Stimulated activated CD8-positive, alpha-beta memory T cell treated with anti-CD3 and anti-CD28 coated beads, Interleukin-7, amount 100 ng/mL, for 1 hour (primary cell): ENCODE data around the gene PPP1R13L.

Experiments used
- DNase-seq, 2 donors: peaks; one replicate each; pipeline ENCODE4 v3.0.0-alpha.2; 2020; ENCODE audit warnings: low read depth in 2 of 2

Gene PPP1R13L

GRCh38 chr19:45364696-45365095 lies 40.2 kb downstream of the PPP1R13L start:
- DNase-seq = no peak

GRCh38 chr19:45363861-45364459 lies 40.9 kb downstream of the PPP1R13L start:
- DNase-seq = no peak

DNA sequence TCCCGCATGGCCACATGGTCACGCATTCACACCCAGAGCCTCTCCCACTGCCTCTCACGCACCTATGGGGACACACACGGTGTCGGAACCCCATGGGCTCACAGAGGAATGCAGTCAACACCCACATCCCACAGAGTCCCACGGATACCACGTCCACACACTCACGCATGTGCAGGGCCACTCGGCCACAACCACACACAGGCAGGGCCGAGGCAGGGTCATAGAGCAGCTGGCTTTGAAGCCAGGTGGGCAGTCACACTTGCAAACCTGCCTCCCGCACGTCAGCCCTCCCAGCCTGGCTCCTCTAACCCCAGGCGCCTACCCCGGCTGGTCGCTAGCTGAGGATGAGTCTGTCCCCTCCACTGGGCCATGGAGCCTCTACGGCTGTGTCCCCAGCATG lies 42.6 kb downstream of the PPP1R13L start:
- no peak for DNase-seq

DNA sequence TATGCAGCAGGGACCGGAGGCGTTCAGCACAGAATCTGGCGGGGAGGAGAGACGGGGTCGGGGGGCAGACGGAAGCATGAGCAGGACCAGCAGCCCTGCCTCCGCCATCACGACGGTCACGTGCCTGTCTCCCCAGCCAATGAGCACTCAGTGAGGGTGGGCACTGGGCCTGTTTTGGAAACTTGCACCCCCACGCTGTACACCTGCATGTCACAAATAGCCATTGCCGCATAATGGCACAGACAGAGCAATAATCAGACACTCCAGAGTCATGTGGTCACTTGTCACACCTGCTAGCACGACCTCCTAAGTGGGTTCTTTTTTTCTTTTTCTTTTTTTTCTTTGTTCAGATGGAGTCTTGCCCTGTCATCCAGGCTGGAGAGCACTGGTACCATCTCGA lies 43.3 kb downstream of the PPP1R13L start:
- no peak for DNase-seq

DNA sequence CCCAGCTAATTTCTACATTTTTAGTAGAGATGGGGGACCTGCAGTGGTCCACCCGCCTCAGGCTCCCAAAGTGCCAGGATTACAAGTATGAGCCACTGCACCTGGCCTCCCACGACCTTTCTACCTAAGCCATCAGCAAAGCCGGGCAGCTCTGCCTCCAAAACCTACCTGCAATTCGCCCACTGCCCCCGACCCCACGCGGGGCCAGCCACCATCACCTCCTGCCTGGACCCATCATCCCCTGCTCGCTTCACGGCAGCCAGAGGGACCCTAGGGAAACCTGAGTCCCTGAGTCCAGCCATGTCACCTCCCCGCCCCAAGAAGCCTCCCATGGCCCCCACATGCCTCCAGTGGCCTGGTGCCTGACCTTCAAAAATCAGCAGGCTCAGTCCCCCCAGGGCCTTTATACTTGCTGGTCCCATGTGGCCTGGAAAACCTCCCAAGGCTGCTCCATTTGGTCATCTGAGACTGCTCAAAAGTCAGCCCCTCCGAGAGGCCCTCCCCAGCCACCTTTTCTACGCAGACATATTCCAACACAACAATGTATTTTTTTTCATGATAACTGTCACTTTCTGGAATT lies 46.6 kb downstream of the PPP1R13L start:
- no peak for DNase-seq

DNA sequence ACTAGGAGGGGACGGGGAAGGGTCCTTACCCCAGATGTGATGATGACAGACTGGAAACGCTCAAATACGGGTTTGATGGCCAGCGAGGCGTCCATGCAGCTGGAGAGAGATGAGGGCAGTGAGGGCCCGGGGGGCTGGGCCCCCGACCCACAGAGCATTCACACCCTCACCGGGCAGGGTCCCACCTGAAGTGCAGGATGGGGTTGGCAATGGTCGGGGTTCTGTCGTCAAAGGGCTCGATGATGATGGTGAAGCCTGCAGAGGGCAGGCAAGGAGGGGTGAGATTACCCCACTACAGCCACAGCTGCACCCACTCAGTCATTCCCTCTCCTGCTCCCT lies 47.5 kb downstream of the PPP1R13L start:
- no peak for DNase-seq

- DNase-seq = no peak
Observed at GRCh38 chr19:45356760-45357444, 48.0 kb downstream of the PPP1R13L start.

DNA sequence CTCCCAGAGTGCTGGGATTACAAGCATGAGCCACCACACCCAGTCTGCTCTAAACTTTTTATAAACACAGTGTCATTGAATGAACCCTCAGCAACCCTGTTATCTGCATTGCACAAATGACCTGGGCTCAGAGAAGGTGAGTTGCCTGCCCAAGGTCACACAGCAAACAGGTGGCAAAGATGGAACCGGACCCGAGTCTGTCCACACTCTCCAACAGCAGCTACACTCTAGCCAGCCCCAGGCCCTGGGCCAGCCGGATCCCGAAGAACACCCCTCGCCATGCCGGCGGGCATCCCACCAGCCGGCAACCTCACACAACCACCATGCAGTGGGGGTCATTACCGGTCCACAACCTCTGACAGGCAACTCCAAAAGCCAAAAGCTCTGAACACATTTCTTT lies 49.0 kb downstream of the PPP1R13L start:
- no peak for DNase-seq

DNA sequence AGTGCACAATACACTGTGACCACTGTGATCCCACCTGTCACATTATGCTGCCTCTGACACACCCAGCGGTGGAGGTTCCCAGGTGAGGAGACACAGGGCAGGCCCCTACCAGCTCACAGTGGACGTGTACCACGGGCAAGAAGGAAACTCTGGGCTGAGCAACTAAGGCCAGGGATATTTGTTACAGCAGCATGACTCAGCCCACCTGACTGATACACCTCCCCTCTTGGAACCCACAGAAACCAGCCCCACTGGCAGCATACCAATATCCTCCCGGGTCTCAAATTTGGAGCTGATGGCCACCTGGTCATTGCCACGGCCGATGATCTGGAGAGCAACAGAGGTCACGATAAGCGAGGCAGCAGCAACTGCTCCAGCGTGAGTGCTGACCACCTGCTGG lies 49.5 kb downstream of the PPP1R13L start:
- no peak for DNase-seq

- no peak for DNase-seq
Observed at GRCh38 chr19:45354241-45354842, 50.5 kb downstream of the PPP1R13L start.

DNA sequence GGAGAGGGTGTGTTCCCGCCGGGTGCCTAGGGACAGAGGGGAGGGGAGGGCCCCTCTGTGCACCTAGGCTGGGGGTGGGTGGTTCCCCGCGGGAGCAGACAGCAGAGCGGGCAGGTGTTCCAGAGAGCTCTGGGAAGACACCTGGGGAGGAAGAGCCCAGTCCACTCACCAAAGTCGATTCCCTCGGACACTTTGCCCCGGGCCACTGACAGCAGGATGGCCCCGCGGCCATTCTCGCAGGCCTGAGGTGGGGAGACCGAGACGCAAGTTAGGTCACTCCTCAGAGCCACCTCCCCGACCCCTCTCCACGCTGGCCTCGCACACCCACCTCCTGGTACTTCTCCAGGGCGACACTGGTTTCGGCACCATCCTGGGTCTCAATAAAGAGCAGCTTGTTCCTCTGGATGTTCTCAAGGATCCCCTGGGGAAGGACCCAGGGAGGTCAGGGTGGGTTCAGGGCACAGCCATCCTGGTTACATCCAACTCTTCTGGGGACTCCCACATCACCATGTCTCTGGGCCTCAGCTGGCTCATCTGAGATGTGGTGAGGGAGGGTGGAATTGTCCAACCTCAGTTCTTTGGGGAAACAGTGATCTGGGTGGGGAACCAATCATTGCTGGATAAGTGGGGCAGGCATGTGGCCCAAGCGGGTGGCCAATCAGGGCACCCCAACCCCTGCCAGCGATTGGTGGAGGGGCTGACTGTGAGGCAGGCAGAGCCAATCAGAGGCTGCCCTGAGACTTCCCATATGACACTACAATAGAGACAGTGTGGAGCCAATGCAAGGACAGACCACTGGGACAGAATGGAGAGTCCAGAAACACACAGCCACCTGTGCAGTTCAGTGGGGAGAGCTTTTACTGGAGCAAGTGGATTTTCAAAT lies 51.7 kb downstream of the PPP1R13L start:
- DNase-seq = no peak

DNA sequence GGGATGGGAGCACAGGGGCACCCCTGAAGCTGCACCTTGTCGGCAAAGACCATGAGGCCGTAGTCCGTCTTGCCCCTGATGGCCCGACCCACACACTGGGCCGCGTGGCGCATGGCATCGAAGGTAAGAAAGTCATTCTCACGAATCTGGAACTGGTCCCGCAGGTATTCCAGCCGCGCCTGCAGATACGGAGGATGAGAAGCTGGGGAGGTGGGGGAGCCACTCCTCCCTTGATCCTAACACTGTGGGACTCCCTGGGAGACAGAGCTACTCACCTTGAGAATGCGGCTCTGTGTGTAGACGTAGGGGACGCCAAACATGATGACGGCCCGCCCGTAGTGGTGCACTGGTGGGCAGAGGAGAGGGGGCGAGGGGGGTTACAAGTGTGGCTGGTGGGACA lies 52.4 kb downstream of the PPP1R13L start:
- DNase-seq = no peak

DNA sequence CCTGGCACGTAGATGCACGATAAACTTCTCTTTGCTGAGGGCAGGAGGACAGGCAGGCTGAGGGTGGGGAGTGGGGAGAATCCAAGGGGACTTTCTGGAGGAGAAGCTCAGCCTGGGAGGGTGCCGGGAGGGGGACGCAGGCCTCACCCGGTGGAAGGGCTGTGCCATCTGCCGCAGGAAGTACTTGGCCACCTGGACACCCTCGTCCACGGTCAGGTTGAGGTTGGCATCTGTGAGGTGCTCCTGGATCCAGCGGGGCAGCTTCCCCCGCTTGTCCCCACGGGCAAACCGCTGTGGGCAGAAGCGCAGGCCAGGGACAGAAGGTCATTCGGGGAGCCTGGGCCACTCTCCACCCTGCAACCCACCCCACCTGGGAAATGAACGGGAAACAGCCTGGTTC lies 52.8 kb downstream of the PPP1R13L start:
- DNase-seq = no peak

DNA sequence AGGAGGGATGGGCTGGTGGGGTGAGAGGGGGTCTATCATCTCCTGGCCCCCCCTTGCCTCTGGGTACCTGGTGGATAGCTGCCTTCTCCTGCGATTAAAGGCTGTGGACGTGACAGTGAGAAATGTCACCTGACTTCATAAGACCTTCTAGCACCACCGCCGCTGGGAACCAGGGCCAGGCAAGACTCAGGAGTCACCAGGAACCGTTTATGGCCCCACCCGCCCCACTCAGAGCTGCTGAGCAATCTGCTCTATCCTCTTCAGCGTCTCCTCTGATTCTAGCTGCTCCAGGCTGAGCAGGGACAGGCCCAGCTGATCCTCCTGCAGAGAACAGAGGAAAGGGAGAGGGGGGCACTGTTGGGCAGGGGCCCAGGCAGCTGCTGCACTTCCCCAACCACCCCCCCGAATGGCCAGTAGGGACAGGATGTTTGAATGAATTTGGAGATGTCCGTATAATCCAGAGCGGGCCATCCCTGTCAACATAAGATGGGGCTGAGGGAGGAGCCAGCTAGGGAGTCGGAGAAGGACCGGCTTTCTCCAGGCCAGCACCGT lies 53.4 kb downstream of the PPP1R13L start:
- no peak for DNase-seq

GRCh38 chr19:45350477-45351058 lies 54.3 kb downstream of the PPP1R13L start:
- DNase-seq = no peak

DNA sequence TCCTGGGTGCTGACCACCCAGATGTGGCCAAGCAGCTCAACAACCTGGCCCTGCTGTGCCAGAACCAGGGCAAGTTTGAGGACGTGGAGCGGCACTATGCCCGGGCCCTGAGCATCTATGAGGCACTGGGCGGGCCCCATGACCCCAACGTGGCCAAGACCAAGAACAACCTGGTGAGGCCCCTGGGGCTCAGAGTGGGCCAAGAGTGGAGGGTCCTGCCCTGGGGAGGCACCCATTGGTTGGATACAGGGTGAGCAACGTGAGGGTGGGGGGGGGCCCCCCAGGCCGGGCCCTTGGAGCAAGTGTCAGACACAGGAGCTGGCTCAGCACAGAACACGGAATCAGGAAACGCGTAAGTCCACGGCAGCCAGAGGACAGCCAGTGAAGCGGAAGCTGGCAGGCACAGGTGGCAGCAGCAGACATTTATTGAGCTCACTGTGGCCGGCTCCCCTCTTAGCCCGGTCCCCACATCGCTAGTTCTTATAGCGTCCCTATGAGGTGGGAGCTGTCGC lies 55.4 kb downstream of the PPP1R13L start:
- no peak for DNase-seq

GRCh38 chr19:45349126-45349415 lies 55.8 kb downstream of the PPP1R13L start:
- DNase-seq = no peak

- no peak for DNase-seq
Observed at GRCh38 chr19:45348367-45349125, 56.3 kb downstream of the PPP1R13L start.

GRCh38 chr19:45347570-45348366 lies 57.1 kb downstream of the PPP1R13L start:
- no peak for DNase-seq

DNA sequence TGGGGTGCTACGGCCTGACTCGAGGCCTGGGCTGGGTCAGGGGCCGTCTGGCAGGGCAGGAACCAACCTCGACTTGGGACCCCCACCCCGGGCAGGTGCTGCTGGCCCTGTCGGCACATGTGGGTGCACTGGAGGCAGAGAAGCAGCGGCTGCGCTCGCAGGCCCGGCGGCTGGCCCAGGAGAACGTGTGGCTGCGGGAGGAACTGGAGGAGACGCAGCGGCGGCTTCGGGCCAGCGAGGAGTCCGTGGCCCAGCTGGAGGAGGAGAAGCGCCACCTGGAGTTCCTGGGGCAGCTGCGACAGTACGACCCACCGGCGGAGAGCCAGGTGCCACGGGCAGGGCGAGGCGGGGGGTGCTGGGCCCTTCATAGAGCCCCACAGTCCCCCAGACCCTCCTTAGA lies 58.4 kb downstream of the PPP1R13L start:
- DNase-seq = no peak
